ENCODE measurements around the gene PPTC7.
A peak's percentile ranks its signal among the peaks of the same experiment; 100 is the strongest.
"Not testable (repeated sequence)": the region's sequence is repeated elsewhere in the genome, so short reads cannot be mapped to it uniquely, and the experiment has no call there.

PPTC7 gene

GRCh38 chr12:110583137-110584059, at the start of gene PPTC7:
Gene PPTC7 (minus strand): TSS chr12:110583318. CDS start chr12:110583031, 287 bp downstream.
- peak; percentile 99 for DNase-seq (ENCODE audit: low spot score)

- DNase-seq (ENCODE audit: low spot score) = no peak
These were observed 44.5 kb upstream of the PPTC7 start for GRCh38 chr12:110627500-110628195.

GRCh38 chr12:110622582-110622981, 39.5 kb upstream of the PPTC7 start:
- DNase-seq (ENCODE audit: low spot score) = no peak

- no peak for DNase-seq (ENCODE audit: low spot score)
These were observed 36.4 kb upstream of the PPTC7 start for GRCh38 chr12:110619534-110619953.

GRCh38 chr12:110616471-110617115, 33.5 kb upstream of the PPTC7 start:
- no peak for DNase-seq (ENCODE audit: low spot score)

- DNase-seq (ENCODE audit: low spot score) = no peak
These were observed 32.1 kb upstream of the PPTC7 start for GRCh38 chr12:110615171-110615570.

- DNase-seq (ENCODE audit: low spot score) = peak; percentile 100
These were observed 30.9 kb upstream of the PPTC7 start, which contains the start of gene TCTN1 for GRCh38 chr12:110613771-110614684. Gene TCTN1 (plus strand): TSS chr12:110614129. CDS start chr12:110614183, 54 bp downstream.

- no peak for DNase-seq (ENCODE audit: low spot score)
These were observed 30.1 kb upstream of the PPTC7 start for GRCh38 chr12:110613071-110613770.

GRCh38 chr12:110606253-110606611, 23.1 kb upstream of the PPTC7 start:
- no peak for DNase-seq (ENCODE audit: low spot score)

GRCh38 chr12:110602085-110602814, 19.1 kb upstream of the PPTC7 start:
- peak; percentile 76 for DNase-seq (ENCODE audit: low spot score)

GRCh38 chr12:110600254-110600653, 17.1 kb upstream of the PPTC7 start:
- DNase-seq (ENCODE audit: low spot score) = no peak

GRCh38 chr12:110599334-110599733, 16.2 kb upstream of the PPTC7 start:
- no peak for DNase-seq (ENCODE audit: low spot score)

- no peak for DNase-seq (ENCODE audit: low spot score)
These were observed 14.8 kb upstream of the PPTC7 start for GRCh38 chr12:110597885-110598284.

- not testable (repeated sequence) for DNase-seq (ENCODE audit: low spot score)
These were observed 9.8 kb upstream of the PPTC7 start for GRCh38 chr12:110592919-110593318.

GRCh38 chr12:110592078-110592477, 9.0 kb upstream of the PPTC7 start:
- no peak for DNase-seq (ENCODE audit: low spot score)

- no peak for DNase-seq (ENCODE audit: low spot score)
These were observed 8.4 kb upstream of the PPTC7 start for GRCh38 chr12:110591451-110592051.

GRCh38 chr12:110590806-110591326, 7.7 kb upstream of the PPTC7 start:
- DNase-seq (ENCODE audit: low spot score) = no peak

GRCh38 chr12:110590059-110590458, 6.9 kb upstream of the PPTC7 start:
- DNase-seq (ENCODE audit: low spot score) = no peak

GRCh38 chr12:110587102-110587501, 4.0 kb upstream of the PPTC7 start:
- not testable (repeated sequence) for DNase-seq (ENCODE audit: low spot score)

All from LoVo (cell line).